GM12874 (cell line): ENCODE results near the gene AGXT.
A peak's percentile ranks its signal among the peaks of the same experiment; 100 is the strongest.

ENCODE experiments used
- CTCF ChIP-seq: IDR thresholded peaks from 2 replicates; pipeline ENCODE4 v1.5.1; 2011; ENCODE audit warnings: low read depth, mild to moderate bottlenecking, control low read depth, low read length, moderate library complexity; ENCODE audit not compliant: insufficient read depth

Gene AGXT

DNA sequence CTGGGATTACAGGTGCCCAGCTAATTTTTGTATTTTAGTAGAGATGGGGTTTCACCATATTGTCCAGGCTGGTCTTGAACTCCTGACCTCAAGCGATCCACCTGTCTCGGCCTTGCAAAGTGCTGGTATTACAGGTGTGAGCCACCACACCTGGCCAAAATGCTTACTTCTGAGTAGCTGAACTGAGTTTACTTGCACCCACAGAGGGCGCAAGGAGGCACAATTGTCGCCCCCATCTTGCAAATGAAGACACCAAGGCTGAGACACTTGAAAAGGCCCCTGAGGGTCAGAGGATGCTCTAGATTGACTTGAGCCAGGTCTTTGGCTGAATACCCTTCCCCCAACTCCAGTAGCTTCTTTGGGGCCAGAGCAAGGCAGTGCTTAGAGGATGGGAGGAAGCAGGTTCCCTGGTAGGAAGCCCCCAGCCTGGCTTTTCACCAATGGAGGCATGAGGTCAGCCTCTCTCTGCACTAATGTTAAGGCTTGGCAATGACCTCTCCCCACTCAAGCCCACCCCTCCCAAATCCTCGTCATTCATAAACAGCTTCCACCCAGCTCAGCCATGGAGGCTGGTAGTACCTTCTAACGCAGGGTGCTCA, 34.1 kb upstream of the AGXT start:
- no peak for TF ChIP-seq CTCF

DNA sequence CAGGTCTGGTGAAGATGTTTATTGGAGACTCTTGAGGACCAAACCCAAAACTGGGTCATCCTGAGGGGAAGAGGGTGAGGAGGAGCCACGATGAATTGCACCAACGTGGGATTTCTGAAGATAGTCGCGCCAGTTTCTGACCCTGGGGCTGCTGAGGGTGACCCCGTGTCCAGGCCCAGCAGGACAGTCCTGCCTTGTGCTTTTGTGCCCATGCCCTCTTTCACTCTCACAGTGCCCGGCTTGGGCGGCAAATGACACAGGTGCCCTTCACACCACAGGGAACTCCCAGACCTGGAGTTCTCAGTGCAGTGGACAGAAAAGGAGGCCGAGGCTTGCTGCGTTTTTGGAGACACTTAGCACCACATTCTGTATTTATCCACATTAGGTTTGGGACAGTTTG, 33.1 kb upstream of the AGXT start:
- TF ChIP-seq CTCF, result no peak

DNA sequence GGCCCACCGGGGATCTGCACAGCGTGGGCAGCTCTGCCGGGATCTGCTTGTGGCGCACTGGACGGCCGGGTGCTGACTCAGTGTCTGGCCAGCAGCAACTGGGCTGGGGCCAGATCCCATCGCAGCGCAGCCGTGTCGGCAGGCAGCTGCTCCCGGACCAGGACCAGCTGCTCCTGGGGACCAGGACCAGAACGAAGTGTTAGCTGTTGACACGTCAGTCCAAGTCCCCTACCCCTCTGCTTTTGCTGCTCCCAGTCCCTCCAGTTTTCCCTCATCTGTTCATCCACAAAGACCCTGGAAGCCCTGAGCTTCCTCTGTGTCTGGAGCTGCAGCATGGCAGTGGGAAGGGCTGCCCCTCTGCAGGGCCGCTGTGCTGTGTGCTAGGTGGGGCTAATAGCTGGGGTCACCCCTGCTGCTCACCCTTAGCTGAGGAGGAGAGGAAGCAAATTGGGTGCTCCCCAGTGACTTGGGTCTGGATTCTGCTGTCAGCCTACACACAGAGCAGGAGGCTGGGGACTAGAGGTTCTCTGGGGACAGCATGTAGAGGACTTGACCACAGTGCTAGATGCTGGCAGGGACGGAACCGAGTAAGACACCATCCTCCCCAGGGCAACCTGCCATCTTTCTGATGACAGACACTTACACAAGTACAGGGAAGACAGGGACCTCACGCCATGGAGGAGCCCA, 31.7 kb upstream of the AGXT start:
- TF ChIP-seq CTCF, result no peak

DNA sequence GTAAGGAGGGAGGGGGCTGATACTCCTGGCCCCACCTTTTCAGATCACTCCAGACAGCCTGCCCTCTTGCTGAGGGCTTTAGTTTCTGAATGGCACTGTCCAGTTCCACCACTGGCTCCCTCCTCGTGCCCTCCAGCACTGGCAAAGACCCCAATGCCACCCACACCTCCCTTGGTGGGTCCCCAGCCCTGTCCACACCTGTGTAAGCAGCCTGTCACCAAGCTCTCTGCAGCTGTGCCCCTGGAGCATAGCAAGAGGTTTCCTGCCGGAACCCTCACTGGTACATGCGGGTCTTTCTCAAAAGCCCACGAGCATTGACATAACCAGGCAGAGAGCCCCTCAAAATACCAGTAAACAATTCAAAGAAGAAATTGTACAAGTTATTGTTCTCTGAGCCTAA, 31.0 kb upstream of the AGXT start:
- TF ChIP-seq CTCF, result no peak

DNA sequence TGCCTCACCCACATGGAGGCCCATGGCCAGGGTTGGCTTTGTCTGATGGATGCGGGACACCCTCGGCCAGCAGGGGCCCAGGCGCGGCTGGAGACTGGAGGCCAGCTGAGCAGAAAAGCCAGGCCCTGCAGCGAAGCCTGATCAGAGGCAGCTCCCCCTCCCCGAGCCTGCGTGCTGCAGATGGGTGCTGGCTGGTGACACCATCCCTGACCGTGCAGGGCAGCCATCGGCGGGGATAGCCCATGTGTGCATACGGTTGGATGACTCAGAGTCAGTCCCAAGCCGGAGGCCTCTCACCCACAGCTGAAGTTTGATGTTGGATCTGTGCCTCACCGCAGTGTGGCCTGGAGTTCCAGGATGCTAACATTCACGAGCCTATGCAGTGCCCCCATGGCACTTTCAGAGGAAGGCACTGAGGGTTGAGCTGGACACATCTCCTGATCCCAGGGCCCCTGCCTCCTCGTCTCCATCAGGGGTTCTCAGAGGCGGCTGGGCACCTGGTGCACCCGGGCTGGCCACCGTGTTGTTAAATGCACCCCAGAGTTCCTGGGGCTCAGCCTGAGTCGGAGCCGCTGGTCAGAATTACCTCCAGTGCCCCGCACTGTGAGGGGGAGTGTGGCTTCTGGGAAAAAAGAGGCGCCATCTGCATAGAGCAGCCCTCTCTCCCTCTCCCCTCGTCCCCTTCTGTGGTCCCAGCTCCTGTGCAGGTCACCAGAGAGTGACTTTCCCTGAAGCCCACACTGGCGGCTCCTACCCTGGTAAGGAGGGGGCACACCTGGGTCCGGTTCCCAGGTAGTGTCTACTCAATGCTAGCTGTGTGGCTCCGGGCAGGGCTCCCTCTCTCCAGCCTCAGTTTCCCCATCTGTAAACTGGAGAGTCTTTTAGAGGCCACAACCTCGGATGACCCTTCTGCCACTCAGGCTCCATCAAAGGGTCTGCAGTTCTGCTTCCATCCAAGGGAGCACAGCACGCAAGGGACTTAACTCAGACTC, 29.2 kb upstream of the AGXT start:
- no peak for TF ChIP-seq CTCF

DNA sequence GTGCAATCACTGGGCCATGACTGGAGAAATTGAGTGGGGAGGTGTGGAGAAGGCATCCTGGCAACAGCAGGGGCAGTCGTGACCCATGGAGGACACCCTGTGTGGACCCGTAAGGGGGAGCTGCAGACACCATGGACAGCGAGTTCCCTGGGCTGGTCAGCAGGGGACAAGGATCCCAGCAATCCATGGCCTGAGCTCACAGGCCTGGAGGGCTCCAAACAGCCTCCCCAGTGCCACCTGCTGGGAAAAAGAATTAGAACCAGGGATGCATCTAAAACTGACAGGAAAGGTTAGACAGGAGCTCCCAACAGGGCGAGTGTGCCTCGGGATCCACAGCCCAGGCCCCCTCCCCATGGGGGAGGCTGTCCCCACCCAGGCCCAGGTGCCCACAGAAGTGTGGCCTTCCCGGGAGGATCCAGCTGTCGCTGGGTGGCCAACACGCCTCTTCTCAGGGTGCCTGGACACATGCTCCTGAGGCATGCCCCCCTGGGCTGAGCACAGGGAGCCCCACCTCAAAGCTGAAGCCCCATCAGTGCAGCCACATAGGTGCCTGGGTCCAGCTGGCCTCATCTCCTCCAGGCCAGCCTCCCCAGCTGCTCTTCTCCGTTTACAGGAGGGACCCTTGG, 28.1 kb upstream of the AGXT start:
- peak; percentile 46 for TF ChIP-seq CTCF
